ENCODE measurements around the gene SGCE. TPM values are rescaled to one million over a fixed set of nuclear protein-coding genes. Genes with fewer than 3 reads are reported as not detected.
A peak's percentile ranks its signal among the peaks of the same experiment; 100 is the strongest.
"Not testable (repeated sequence)": the region's sequence is repeated elsewhere in the genome, so short reads cannot be mapped to it uniquely, and the experiment has no call there.

The SGCE gene
- total RNA-seq, 1 experiment from 2014 or later: 17.4 TPM

- TF ChIP-seq, protein P1, sequence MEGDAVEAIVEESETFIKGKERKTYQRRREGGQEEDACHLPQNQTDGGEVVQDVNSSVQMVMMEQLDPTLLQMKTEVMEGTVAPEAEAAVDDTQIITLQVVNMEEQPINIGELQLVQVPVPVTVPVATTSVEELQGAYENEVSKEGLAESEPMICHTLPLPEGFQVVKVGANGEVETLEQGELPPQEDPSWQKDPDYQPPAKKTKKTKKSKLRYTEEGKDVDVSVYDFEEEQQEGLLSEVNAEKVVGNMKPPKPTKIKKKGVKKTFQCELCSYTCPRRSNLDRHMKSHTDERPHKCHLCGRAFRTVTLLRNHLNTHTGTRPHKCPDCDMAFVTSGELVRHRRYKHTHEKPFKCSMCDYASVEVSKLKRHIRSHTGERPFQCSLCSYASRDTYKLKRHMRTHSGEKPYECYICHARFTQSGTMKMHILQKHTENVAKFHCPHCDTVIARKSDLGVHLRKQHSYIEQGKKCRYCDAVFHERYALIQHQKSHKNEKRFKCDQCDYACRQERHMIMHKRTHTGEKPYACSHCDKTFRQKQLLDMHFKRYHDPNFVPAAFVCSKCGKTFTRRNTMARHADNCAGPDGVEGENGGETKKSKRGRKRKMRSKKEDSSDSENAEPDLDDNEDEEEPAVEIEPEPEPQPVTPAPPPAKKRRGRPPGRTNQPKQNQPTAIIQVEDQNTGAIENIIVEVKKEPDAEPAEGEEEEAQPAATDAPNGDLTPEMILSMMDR (IDR thresholded peaks at IDR 0.05 in 2 of 3, conservative IDR thresholded peaks at IDR 0.05 in 1 of 3; ENCODE audit: borderline replicate concordance in 1 of 3, insufficient read depth in 1 of 3, low read depth in 2 of 3, low read length in 2 of 3): peak in 2 of 3 experiments; percentile 22 to 49; a peak in 2 of 6 replicates
Observed at GRCh38 chr7:94655848-94656657, at the start of gene SGCE (continued).

GRCh38 chr7:94705155-94706021 lies 49.5 kb upstream of the SGCE start:
- CTCF ChIA-PET; intact Hi-C loops (cut with micrococcal nuclease); ATAC-seq; H2AFZ ChIP-seq (ENCODE audit: low read depth, low read length, poor library complexity, severe bottlenecking); H3K9ac ChIP-seq (ENCODE audit: low read length); H3K79me2 ChIP-seq (ENCODE audit: insufficient read depth, low read length); H4K20me1 ChIP-seq (ENCODE audit: insufficient read depth); H3K4me3 ChIP-seq (replicated peaks in 1 of 2; ENCODE audit: low read depth in 1 of 2, low read length in 2 of 2); H3K27ac ChIP-seq (ENCODE audit: low read depth, low read length); H3K4me2 ChIP-seq (ENCODE audit: low read length); H3K9me2 ChIP-seq (ENCODE audit: insufficient read depth); DNase-seq (ENCODE audit: low read depth, low spot score); H3K27me3 ChIP-seq (ENCODE audit: insufficient read depth, low read length); H3K9me3 ChIP-seq (ENCODE audit: control insufficient read depth in 1 of 2, insufficient read depth in 1 of 2, low read depth in 1 of 2, low read length in 2 of 2); BruUV-seq (replicated peaks); POLR2A ChIA-PET; H3K36me3 ChIP-seq (ENCODE audit: control insufficient read depth in 1 of 2, insufficient read depth in 2 of 2, low read length in 2 of 2): not testable (repeated sequence)
- RAD21 ChIA-PET (ENCODE audit: low non-redundant PET in 1 of 2, low total read pairs in 2 of 2, uncharacterized antibody in 2 of 2, unreplicated experiment in 2 of 2): interaction anchor here in 1 of 2 experiments (1.1 kb wide), 1 partner anchor 234 kb away, joined by 3 read pairs; no protein-coding TSS in a partner anchor
- peaks cover 0 to 10% of the 10 kb centered on the region in 2 experiments; a peak in 1 of 4 replicates for H3K4me1 ChIP-seq (ENCODE audit: control insufficient read depth in 1 of 2, insufficient read depth in 2 of 2, low read length in 2 of 2)

Measured in HCT116 (cell line).